HepG2 (cell line): Measurements from ENCODE around the gene PCSK7. TPM values are rescaled to one million over a fixed set of nuclear protein-coding genes. Genes with fewer than 3 reads are reported as not detected.

ENCODE experiments used
- GABPA ChIP-seq, 2 experiments: IDR thresholded peaks; 2 replicates each; pipeline ENCODE4 v1.6.1; 2011 to 2016; ENCODE audit warnings: low read depth in 2 of 2, low read length in 1 of 2, missing biosample characterization in 1 of 2, missing genetic modification characterization in 1 of 2
- HMG20A ChIP-seq: IDR thresholded peaks from 2 replicates; pipeline ENCODE4 v1.6.1; 2016; ENCODE audit warnings: borderline replicate concordance
- LCORL ChIP-seq, 2 experiments: fragments of 450-650 bp in 1 of 2; sonication (generic) in 1 of 2; formaldehyde crosslinking in 1 of 2; IDR thresholded peaks; 2 replicates each; pipeline versions ENCODE4 v1.5.0 to v1.6.1; 2017 to 2020; ENCODE audit warnings: antibody characterized with exemption in 1 of 2, missing genetic modification reagents in 1 of 2
- MAX ChIP-seq: IDR thresholded peaks from 2 replicates; pipeline ENCODE4 v1.6.1; 2012; ENCODE audit warnings: inconsistent platforms
- MTF2 ChIP-seq: sonication (generic); formaldehyde crosslinking; IDR thresholded peaks from 2 replicates; pipeline ENCODE4 v1.5.0; 2020; ENCODE audit warnings: missing genetic modification reagents, borderline replicate concordance
- NCOA5 ChIP-seq: sonication (generic); formaldehyde crosslinking; IDR thresholded peaks from 2 replicates; pipeline ENCODE4 v1.4.0; 2020; ENCODE audit warnings: missing genetic modification reagents
- NFYB ChIP-seq: sonication (generic); formaldehyde crosslinking; IDR thresholded peaks from 2 replicates; pipeline ENCODE4 v1.4.0; 2020; ENCODE audit warnings: missing genetic modification reagents
- USF2 ChIP-seq, 2 experiments: sonication (generic) in 1 of 2; formaldehyde crosslinking in 1 of 2; IDR thresholded peaks; 2 replicates each; pipeline versions ENCODE4 v1.5.1 to v1.6.1; 2011 to 2020; ENCODE audit warnings: borderline replicate concordance in 1 of 2, low read depth in 1 of 2, low read length in 1 of 2, mild to moderate bottlenecking in 1 of 2, missing genetic modification reagents in 1 of 2, moderate library complexity in 1 of 2
- YEATS2 ChIP-seq: sonication (generic); formaldehyde crosslinking; IDR thresholded peaks from 2 replicates; pipeline ENCODE4 v1.4.0; 2020; ENCODE audit warnings: missing genetic modification reagents, borderline replicate concordance
- ZNF282 ChIP-seq: fragments of 450-650 bp; IDR thresholded peaks from 2 replicates; pipeline ENCODE4 v1.6.1; 2018; ENCODE audit not compliant: partially characterized antibody
- ZNF652 ChIP-seq: IDR thresholded peaks from 2 replicates; pipeline ENCODE4 v1.6.1; 2016; ENCODE audit warnings: low read depth, borderline replicate concordance
- ZNF660 ChIP-seq: sonication (generic); formaldehyde crosslinking; IDR thresholded peaks from 2 replicates; pipeline ENCODE4 v1.5.1; 2020; ENCODE audit warnings: mild to moderate bottlenecking, low read depth, missing genetic modification reagents, borderline replicate concordance
- ZSCAN9 ChIP-seq: IDR thresholded peaks from 2 replicates; pipeline ENCODE4 v1.6.1; 2016; ENCODE audit warnings: borderline replicate concordance
- polyA plus RNA-seq, 8 experiments: library from polyadenylated mRNA; depleted of rRNA in 3 of 8; stranded (reverse) in 7 of 8; unstranded in 1 of 8; fragments of >200 nt; fragmentation: Illumina TruSeq in 4 of 8; extraction: Trizol in 4 of 8; gene quantifications; 2 replicates each; pipeline versions ENCODE4 v1.2.1 to v1.2.3, GENCODE V29; 2011 to 2016; ENCODE audit warnings: low read depth in 4 of 8, missing spikeins in 1 of 8, mixed read lengths in 1 of 8; ENCODE audit not compliant: insufficient read depth in 1 of 8
- total RNA-seq, 5 experiments: library from RNA; depleted of rRNA; stranded (reverse); fragments of >200 nt; fragmentation: Illumina TruSeq; extraction: Trizol; gene quantifications; 2 replicates each; pipeline ENCODE4 v1.2.3, GENCODE V29; 2016; ENCODE audit warnings: low read depth in 1 of 5

The PCSK7 gene
- total and polyA plus RNA-seq, 2 of the 13 experiments (the other 11 are each of a cell fraction or from before 2014, with no cell fraction given) = 13.4 to 13.8 TPM

- TF ChIP-seq ZNF652 (CRISPR knock-in tag) (no peak), NFYB (CRISPR knock-in tag) (no peak), ZNF282 (no peak), GABPA (IDR thresholded peaks at IDR 0.05; ENCODE audit: low read depth, low read length) (no peak), GABPA (CRISPR knock-in tag; IDR thresholded peaks at IDR 0.05; ENCODE audit: low read depth) (no peak), MTF2 (CRISPR knock-in tag) (no peak), USF2 (IDR thresholded peaks at IDR 0.05; ENCODE audit: low read depth, low read length) (no peak), USF2 (CRISPR knock-in tag; IDR thresholded peaks at IDR 0.05; ENCODE audit: borderline replicate concordance) (no peak), NCOA5 (no peak), HMG20A (no peak), ZNF660 (CRISPR knock-in tag) (no peak), YEATS2 (no peak), MAX (no peak), LCORL (IDR thresholded peaks at IDR 0.05) (no peak), LCORL (CRISPR knock-in tag; IDR thresholded peaks at IDR 0.05) (no peak), ZSCAN9 (CRISPR knock-in tag) (no peak)
Measured at GRCh38 chr11:117220999-117221774, 10.7 kb downstream of the PCSK7 start (continued).
